A549 (cell line): Measurements from ENCODE around the gene CLDN6. TPM values are rescaled to one million over a fixed set of nuclear protein-coding genes. Genes with fewer than 3 reads are reported as not detected.

ENCODE experiments used
- ATAC-seq, 2 experiments: fragments of 200-7000 bp in 1 of 2; fragments of >200 bp in 1 of 2; cut with Nextera tagmentation in 1 of 2; cut with Tn5 transposase in 1 of 2; 3 replicates each; pipeline versions ENCODE4 v1.8.0 to v1.9.1; 2018 to 2020; ENCODE audit warnings: mild to moderate bottlenecking in 1 of 2, moderate library complexity in 1 of 2
- CTCF ChIA-PET: fragments of 300-600 bp; sonication (Branson Sonifier 250); formaldehyde crosslinking; extraction: SDS; loops from one replicate; lab custom pipeline; 2021; ENCODE audit warnings: antibody characterized with exemption, inconsistent platforms; lab: Yijun Ruan, JAX
- POLR2A ChIA-PET: fragments of 350-600 bp; formaldehyde crosslinking; extraction: SDS; loops from one replicate; lab custom pipeline; 2021; ENCODE audit warnings: antibody characterized with exemption, inconsistent platforms; lab: Yijun Ruan, JAX
- DNase-seq, 2 experiments: peaks; one replicate each; pipeline versions ENCODE4 v3.0.0 to v3.0.0-alpha.2; 2011 to 2016; ENCODE audit warnings: low read depth in 1 of 2, low spot score in 1 of 2
- FAIRE-seq: peaks from 2 replicates; lab custom pipeline; 2011; peaks lifted over from hg19 to GRCh38; lab: Jason Lieb, UNC
- H3K27ac ChIP-seq, 2 experiments: fragments of >200 bp; sonication (Bioruptor Twin); formaldehyde crosslinking; 3 replicates each; pipeline ENCODE4 v1.5.1; 2016 to 2017
- H3K4me1 ChIP-seq: fragments of >200 bp; sonication (Bioruptor Twin); formaldehyde crosslinking; 3 replicates; pipeline ENCODE4 v1.6.1; 2016
- H3K4me2 ChIP-seq: fragments of >200 bp; sonication (Bioruptor Twin); formaldehyde crosslinking; 3 replicates; pipeline ENCODE4 v1.6.1; 2016
- H3K4me3 ChIP-seq: fragments of >200 bp; sonication (Bioruptor Twin); formaldehyde crosslinking; 3 replicates; pipeline ENCODE4 v1.5.1; 2016
- H3K9me3 ChIP-seq: fragments of >200 bp; sonication (Bioruptor Twin); formaldehyde crosslinking; 3 replicates; pipeline ENCODE4 v1.6.1; 2016
- ATOH8 ChIP-seq: fragments of 250-450 bp; sonication (Bioruptor Pico); IDR thresholded peaks from 2 replicates; pipeline ENCODE4 v1.5.0; 2020; ENCODE audit warnings: low read depth, mild to moderate bottlenecking, moderate library complexity
- CBX2 ChIP-seq: fragments of 200-600 bp; sonication (generic); IDR thresholded peaks from 2 replicates; pipeline ENCODE4 v1.6.1; 2016; ENCODE audit warnings: low read depth, mild to moderate bottlenecking, borderline replicate concordance
- CBX8 ChIP-seq: fragments of 200-600 bp; sonication (generic); IDR thresholded peaks from 2 replicates; pipeline ENCODE4 v1.6.1; 2016
- CTCF ChIP-seq: fragments of >200 bp; sonication (Bioruptor Twin); formaldehyde crosslinking; IDR thresholded peaks from 3 replicates; pipeline ENCODE4 v1.5.1; 2016
- E2F6 ChIP-seq: IDR thresholded peaks from 2 replicates; pipeline ENCODE4 v1.6.1; 2012; ENCODE audit warnings: low read depth, borderline replicate concordance
- FOSB ChIP-seq: fragments of 250-450 bp; sonication (Bioruptor Pico); IDR thresholded peaks from 2 replicates; pipeline ENCODE4 v1.5.0; 2020; ENCODE audit warnings: mild to moderate bottlenecking, moderate library complexity
- FOSL2 ChIP-seq, 2 experiments: fragments of 450-650 bp in 1 of 2; fragments of >200 bp in 1 of 2; sonication (Bioruptor Twin) in 1 of 2; formaldehyde crosslinking; IDR thresholded peaks; 2 replicates each; pipeline versions ENCODE4 v1.5.0 to v1.6.1; 2016 to 2020; ENCODE audit warnings: mild to moderate bottlenecking in 1 of 2, moderate library complexity in 1 of 2
- HDAC2 ChIP-seq: fragments of 200-600 bp; sonication (generic); IDR thresholded peaks from 2 replicates; pipeline ENCODE4 v1.6.1; 2016
- HEYL ChIP-seq: fragments of 250-450 bp; sonication (Bioruptor Pico); IDR thresholded peaks from 2 replicates; pipeline ENCODE4 v1.8.0; 2021; ENCODE audit warnings: mild to moderate bottlenecking, moderate library complexity
- HOXB13 ChIP-seq: fragments of 250-450 bp; sonication (Bioruptor Pico); IDR thresholded peaks from 2 replicates; pipeline ENCODE4 v1.5.0; 2020; ENCODE audit warnings: low read depth, mild to moderate bottlenecking, moderate library complexity
- KDM5A ChIP-seq: fragments of 200-600 bp; sonication (generic); IDR thresholded peaks from 2 replicates; pipeline ENCODE4 v1.6.1; 2016; ENCODE audit warnings: antibody characterized with exemption, mild to moderate bottlenecking
- MAX ChIP-seq: IDR thresholded peaks from 2 replicates; pipeline ENCODE4 v1.6.1; 2012
- MAZ ChIP-seq: fragments of 150-350 bp; IDR thresholded peaks from 2 replicates; pipeline ENCODE4 v1.6.1; 2014; ENCODE audit warnings: antibody characterized with exemption, low read depth, low read length, borderline replicate concordance
- NPAS2 ChIP-seq: fragments of 250-450 bp; sonication (Bioruptor Pico); IDR thresholded peaks from 2 replicates; pipeline ENCODE4 v1.8.0; 2022; ENCODE audit warnings: mild to moderate bottlenecking, moderate library complexity, borderline replicate concordance
- POLR2AphosphoS2 ChIP-seq: conservative IDR thresholded peaks from 2 replicates; pipeline ENCODE4 v1.6.1; 2012; ENCODE audit warnings: low read length, improper control_type of control experiment, inconsistent platforms
- RCOR1 ChIP-seq: fragments of 150-350 bp; IDR thresholded peaks from 2 replicates; pipeline ENCODE4 v1.6.1; 2014; ENCODE audit warnings: antibody characterized with exemption, low read length, low read depth
- RFX5 ChIP-seq: fragments of 450-650 bp; IDR thresholded peaks from 2 replicates; pipeline ENCODE4 v1.7.1; 2014; ENCODE audit warnings: antibody characterized with exemption, mild to moderate bottlenecking, moderate library complexity
- SMC3 ChIP-seq: fragments of >200 bp; sonication (Bioruptor Twin); formaldehyde crosslinking; IDR thresholded peaks from 3 replicates; pipeline ENCODE4 v1.6.1; 2018; ENCODE audit warnings: inconsistent platforms
- SREBF2 ChIP-seq: fragments of 450-650 bp; IDR thresholded peaks from 2 replicates; pipeline ENCODE4 v1.6.1; 2014; ENCODE audit warnings: mild to moderate bottlenecking, moderate library complexity
- TP53 ChIP-seq: fragments of 250-450 bp; sonication (Bioruptor Pico); IDR thresholded peaks from 2 replicates; pipeline ENCODE4 v1.5.0; 2021; ENCODE audit warnings: mild to moderate bottlenecking, moderate library complexity
- USF2 ChIP-seq: fragments of 450-650 bp; IDR thresholded peaks from 2 replicates; pipeline ENCODE4 v1.6.1; 2014; ENCODE audit warnings: antibody characterized with exemption
- ZC3H11A ChIP-seq: fragments of 450-650 bp; IDR thresholded peaks from 2 replicates; pipeline ENCODE4 v1.6.1; 2014; ENCODE audit warnings: antibody characterized with exemption, mild to moderate bottlenecking
- ZFP36 ChIP-seq: fragments of 450-650 bp; IDR thresholded peaks from 2 replicates; pipeline ENCODE4 v1.6.1; 2014; ENCODE audit warnings: borderline replicate concordance; ENCODE audit not compliant: partially characterized antibody
- ZSCAN20 ChIP-seq: fragments of 250-450 bp; sonication (Bioruptor Pico); IDR thresholded peaks from 2 replicates; pipeline ENCODE4 v1.8.0; 2022; ENCODE audit warnings: mild to moderate bottlenecking, moderate library complexity
- WGBS: methylation state at CpG from one replicate; pipeline ENCODE4 v1.1.6; 2017; ENCODE audit errors: missing lambda C conversion rate; 5-methylcytosine and 5-hydroxymethylcytosine counted together
- polyA plus RNA-seq, 4 experiments: library from polyadenylated mRNA; depleted of rRNA in 3 of 4; stranded (reverse); fragments of >200 nt; fragmentation: RNase III in 1 of 4; extraction: RNeasy Plus Mini Kit Qiagen cat#74134 plus additional on column Dnase treatment in 1 of 4; gene quantifications; 2 replicates in 3 of 4; 3 replicates in 1 of 4; pipeline ENCODE4 v1.2.3, GENCODE V29; 2011 to 2017

The CLDN6 gene
- polyA plus RNA-seq, 2 of the 4 experiments (the other 2 are of a cell fraction) = 0.25 TPM; not detected in 1

GRCh38 chr16:3044708-3045107 is 26.7 kb upstream of the CLDN6 start:
- ChIA-PET CTCF (interaction anchor here (0.5 to 11.8 kb wide), 5 partner anchors 14 to 663 kb away, joined by 3 to 178 read pairs (median 8); no protein-coding TSS in a partner anchor), POLR2A (no interaction called here)
- no peak overlapping the region for H3K4me3 ChIP-seq
- TF ChIP-seq FOSB (no peak), NPAS2 (CRISPR knock-in tag) (no peak), HEYL (no peak), CBX2 (no peak), RCOR1 (no peak), MAZ (no peak), ZSCAN20 (CRISPR knock-in tag) (no peak), FOSL2 (IDR thresholded peaks at IDR 0.05) (no peak), FOSL2 (CRISPR knock-in tag; IDR thresholded peaks at IDR 0.05) (no peak), TP53 (no peak), MAX (no peak), HDAC2 (no peak), SREBF2 (no peak), CBX8 (no peak), HOXB13 (CRISPR knock-in tag) (no peak), ZFP36 (no peak), RFX5 (no peak), SMC3 (no peak)
- no peak for ATAC-seq
- no peak for FAIRE-seq
- 92% methylated on average over 6 of the region's 6 CpGs for WGBS
- no peak overlapping the region for H3K27ac ChIP-seq
- H3K4me1 ChIP-seq = peaks cover 3% of the 10 kb centered on the region; the same call in 1 of the 3 replicates
- H3K4me2 ChIP-seq = peak overlapping the region; percentile 100; the same call in 1 of the 3 replicates
- no peaks in the 10 kb centered on the region for H3K9me3 ChIP-seq
- no peak for DNase-seq

GRCh38 chr16:3042376-3042775 is 24.4 kb upstream of the CLDN6 start:
- TF ChIP-seq ZC3H11A (no peak), CTCF (no peak), E2F6 (no peak), KDM5A (no peak), USF2 (no peak), FOSB (no peak), POLR2AphosphoS2 (no peak), ATOH8 (CRISPR knock-in tag) (no peak)
- DNase-seq = no peak
- WGBS = 63% methylated on average over 3 of the region's 3 CpGs
- ChIA-PET POLR2A (interaction anchor here (0.6 to 0.7 kb wide), 2 partner anchors 19 to 64 kb away, joined by 3 to 4 read pairs; no protein-coding TSS in a partner anchor), CTCF (interaction anchor here (1.0 to 11.8 kb wide), 6 partner anchors 9 to 89 kb away, joined by 3 to 178 read pairs (median 8); no protein-coding TSS in a partner anchor)
- Histone ChIP-seq H3K9me3 (no peaks in the 10 kb centered on the region), H3K4me1 (peaks cover 3% of the 10 kb centered on the region; the same call in 1 of the 3 replicates), H3K27ac (no peak overlapping the region), H3K4me3 (no peak overlapping the region), H3K4me2 (no peak overlapping the region)
- no peak for ATAC-seq
- FAIRE-seq = no peak
